Smooth muscle cell (in vitro differentiated cells): ENCODE data around the gene PRB3. TPM values are rescaled to one million over a fixed set of nuclear protein-coding genes. Genes with fewer than 3 reads are reported as not detected.
A peak's percentile ranks its signal among the peaks of the same experiment; 100 is the strongest.

Source experiments
- DNase-seq: peaks from one replicate; lab custom pipeline; 2025; ENCODE audit not compliant: unreplicated experiment; lab: John Stamatoyannopoulos, UW
- H2AFZ ChIP-seq: fragments of 200-600 bp; sonication (generic); 2 replicates; pipeline ENCODE4 v1.6.0; 2016; ENCODE audit warnings: antibody characterized with exemption, low read depth, mild to moderate bottlenecking
- H3F3A ChIP-seq: fragments of 200-600 bp; sonication (generic); 2 replicates; pipeline ENCODE4 v1.6.0; 2017; ENCODE audit warnings: antibody characterized with exemption, low read depth
- H3K27ac ChIP-seq: fragments of 200-600 bp; sonication (generic); 2 replicates; pipeline ENCODE4 v1.5.1; 2016; ENCODE audit warnings: low read depth, mild to moderate bottlenecking
- H3K27me3 ChIP-seq: fragments of 200-600 bp; sonication (generic); 2 replicates; pipeline ENCODE4 v1.6.1; 2016; ENCODE audit warnings: low read depth, mild to moderate bottlenecking
- H3K36me3 ChIP-seq: fragments of 200-600 bp; sonication (generic); 2 replicates; pipeline ENCODE4 v1.5.1; 2016; ENCODE audit warnings: low read depth
- H3K4me1 ChIP-seq: fragments of 200-600 bp; sonication (generic); 2 replicates; pipeline ENCODE4 v1.5.1; 2016; ENCODE audit warnings: low read depth
- H3K4me2 ChIP-seq: fragments of 200-600 bp; sonication (generic); 2 replicates; pipeline ENCODE4 v1.6.0; 2016; ENCODE audit warnings: mild to moderate bottlenecking
- H3K4me3 ChIP-seq: fragments of 200-600 bp; sonication (generic); 2 replicates; pipeline ENCODE4 v1.5.1; 2016; ENCODE audit warnings: mild to moderate bottlenecking
- H3K79me2 ChIP-seq: fragments of 200-600 bp; sonication (generic); 2 replicates; pipeline ENCODE4 v1.6.0; 2016; ENCODE audit warnings: low read depth, mild to moderate bottlenecking
- H3K9ac ChIP-seq: fragments of 200-600 bp; sonication (generic); 2 replicates; pipeline ENCODE4 v1.6.0; 2016; ENCODE audit warnings: low read depth
- H3K9me3 ChIP-seq: fragments of 200-600 bp; sonication (generic); replicated peaks from 2 replicates; pipeline ENCODE4 v1.5.1; 2016; ENCODE audit warnings: low read depth
- H4K20me1 ChIP-seq: fragments of 200-600 bp; sonication (generic); 2 replicates; pipeline ENCODE4 v1.6.0; 2016; ENCODE audit warnings: low read depth
- CTCF ChIP-seq: fragments of 200-600 bp; sonication (generic); IDR thresholded peaks from 2 replicates; pipeline ENCODE4 v1.5.1; 2017; ENCODE audit warnings: borderline replicate concordance, mild to moderate bottlenecking, antibody characterized with exemption; ENCODE audit not compliant: insufficient read depth, poor library complexity, severe bottlenecking
- WGBS: methylation state at CpG from one replicate; pipeline ENCODE4 v1.1.7; 2016; ENCODE audit warnings: low lambda C conversion rate; 5-methylcytosine and 5-hydroxymethylcytosine counted together
- polyA plus RNA-seq: library from polyadenylated mRNA; unstranded; fragments of >200 nt; fragmentation: Nextera tagmentation; extraction: Ambion mirVana; gene quantifications from 2 replicates; pipeline ENCODE4 v1.2.1, GENCODE V29; 2016
- total RNA-seq: library from RNA; depleted of rRNA; stranded (reverse); fragments of >200 nt; gene quantifications from 2 replicates; pipeline ENCODE4 v1.2.3, GENCODE V29; 2014

The PRB3 gene
- total and polyA plus RNA-seq, 2 experiments from 2014 or later, result 0.19 TPM; not detected in 1

GRCh38 chr12:11238275-11238674 lies 31.2 kb downstream of the PRB3 start:
- Histone ChIP-seq H3K36me3 (no peaks in the 10 kb centered on the region), H3K27me3 (no peaks in the 10 kb centered on the region), H3K4me1 (no peaks in the 10 kb centered on the region), H3K4me2 (no peak overlapping the region), H3F3A (no peaks in the 10 kb centered on the region), H3K9me3 (no peaks in the 10 kb centered on the region), H3K79me2 (no peaks in the 10 kb centered on the region), H3K4me3 (no peak overlapping the region), H3K27ac (no peak overlapping the region), H2AFZ (no peak overlapping the region), H3K9ac (no peak overlapping the region), H4K20me1 (no peaks in the 10 kb centered on the region)
- TF ChIP-seq CTCF, result no peak
- 87% methylated on average over 4 of the region's 4 CpGs for WGBS
- no peak for DNase-seq

GRCh38 chr12:11233532-11233931 lies 36.0 kb downstream of the PRB3 start:
- Histone ChIP-seq H4K20me1 (no peaks in the 10 kb centered on the region), H3K27me3 (no peaks in the 10 kb centered on the region)
- 84% methylated on average over 5 of the region's 5 CpGs for WGBS

GRCh38 chr12:11228296-11228879 lies 41.1 kb downstream of the PRB3 start:
- Histone ChIP-seq H3K27me3 (no peaks in the 10 kb centered on the region), H3F3A (no peaks in the 10 kb centered on the region), H3K79me2 (no peaks in the 10 kb centered on the region), H3K9ac (no peak overlapping the region), H4K20me1 (no peaks in the 10 kb centered on the region), H3K27ac (no peak overlapping the region), H2AFZ (no peak overlapping the region), H3K4me1 (no peaks in the 10 kb centered on the region), H3K4me2 (no peak overlapping the region), H3K9me3 (no peaks in the 10 kb centered on the region), H3K4me3 (no peak overlapping the region), H3K36me3 (no peaks in the 10 kb centered on the region)
- peak; percentile 51 for TF ChIP-seq CTCF
- no peak for DNase-seq
- WGBS, result 44% methylated on average over 5 of the region's 5 CpGs

More at GRCh38 chr12:11233532-11233931, 36.0 kb downstream of the PRB3 start:
- Histone ChIP-seq H3K27ac (no peak overlapping the region), H3K4me1 (no peaks in the 10 kb centered on the region), H3K36me3 (no peaks in the 10 kb centered on the region), H3F3A (no peaks in the 10 kb centered on the region), H3K4me3 (no peak overlapping the region), H3K4me2 (no peak overlapping the region), H3K9me3 (no peaks in the 10 kb centered on the region), H3K9ac (no peak overlapping the region), H2AFZ (no peak overlapping the region), H3K79me2 (no peaks in the 10 kb centered on the region)
- DNase-seq, result no peak
- TF ChIP-seq CTCF, result no peak

DNA sequence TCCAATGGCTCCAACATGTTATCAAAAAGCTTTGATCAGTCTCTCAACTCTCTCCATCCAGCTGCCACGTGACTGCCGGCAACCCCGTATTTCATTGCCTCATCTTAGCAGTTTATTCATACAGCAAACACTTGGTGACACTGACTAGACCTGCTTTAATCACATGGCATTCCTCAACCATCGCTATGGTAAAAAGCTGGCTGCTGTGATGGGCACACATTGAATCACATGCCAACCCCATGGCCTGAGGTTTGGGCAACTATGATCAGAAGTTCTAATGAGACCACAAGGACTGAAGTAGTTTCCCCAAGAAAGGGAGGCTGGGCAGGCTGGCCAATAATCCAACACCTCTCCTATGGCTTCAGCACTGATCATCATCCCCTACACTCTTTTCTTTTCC lies 42.1 kb downstream of the PRB3 start:
- Histone ChIP-seq H3K9ac (no peak overlapping the region), H2AFZ (no peak overlapping the region), H3F3A (no peaks in the 10 kb centered on the region), H4K20me1 (no peaks in the 10 kb centered on the region), H3K27ac (no peak overlapping the region), H3K4me3 (no peak overlapping the region), H3K79me2 (no peaks in the 10 kb centered on the region), H3K9me3 (no peaks in the 10 kb centered on the region), H3K27me3 (no peaks in the 10 kb centered on the region), H3K4me2 (no peak overlapping the region), H3K4me1 (no peaks in the 10 kb centered on the region), H3K36me3 (no peaks in the 10 kb centered on the region)
- 91% methylated on average over 4 of the region's 4 CpGs for WGBS
- no peak for TF ChIP-seq CTCF
- no peak for DNase-seq
